H54 (cell line): ENCODE results near the gene CCNA1.

Source experiments
- DNase-seq: peaks from one replicate; pipeline ENCODE4 v3.0.0; 2011; ENCODE audit warnings: low spot score, mixed read lengths; ENCODE audit not compliant: insufficient read length
- FAIRE-seq: peaks from 3 replicates; lab custom pipeline; 2011; peaks lifted over from hg19 to GRCh38; lab: Jason Lieb, UNC
- POLR2A ChIP-seq: IDR thresholded peaks from 2 replicates; pipeline ENCODE4 v1.6.1; 2011; ENCODE audit warnings: low read depth, mild to moderate bottlenecking, low read length

CCNA1 gene

GRCh38 chr13:36432106-36432544, at the start of gene CCNA1:
CCNA1 (plus strand) TSS chr13:36432495; CDS start chr13:36433057, 562 bp downstream.
- FAIRE-seq, result no peak
- TF ChIP-seq POLR2A, result no peak
- DNase-seq, result peak; percentile 33

GRCh38 chr13:36385489-36385888, 46.8 kb upstream of the CCNA1 start:
- no peak for DNase-seq
- TF ChIP-seq POLR2A, result no peak
- no peak for FAIRE-seq

- DNase-seq (peak; percentile 3), FAIRE-seq (no peak)
- no peak for TF ChIP-seq POLR2A
Measured at GRCh38 chr13:36395280-36395679, 37.0 kb upstream of the CCNA1 start.

GRCh38 chr13:36405151-36405550, 27.1 kb upstream of the CCNA1 start:
- DNase-seq (no peak), FAIRE-seq (no peak)
- no peak for TF ChIP-seq POLR2A

GRCh38 chr13:36412736-36413135, 19.6 kb upstream of the CCNA1 start:
- FAIRE-seq (no peak), DNase-seq (no peak)
- TF ChIP-seq POLR2A, result no peak

GRCh38 chr13:36413161-36413560, 19.1 kb upstream of the CCNA1 start:
- TF ChIP-seq POLR2A, result no peak
- FAIRE-seq (no peak), DNase-seq (no peak)

GRCh38 chr13:36414461-36414860, 17.8 kb upstream of the CCNA1 start:
- no peak for TF ChIP-seq POLR2A
- FAIRE-seq (no peak), DNase-seq (no peak)

- FAIRE-seq, result no peak
- DNase-seq, result no peak
- no peak for TF ChIP-seq POLR2A
Measured at GRCh38 chr13:36417331-36417730, 15.0 kb upstream of the CCNA1 start.

- no peak for FAIRE-seq
Measured at GRCh38 chr13:36418022-36418805, 14.1 kb upstream of the CCNA1 start.

GRCh38 chr13:36420437-36420891, 11.8 kb upstream of the CCNA1 start:
- FAIRE-seq (peak; percentile 64), DNase-seq (no peak)
- no peak for TF ChIP-seq POLR2A

More at GRCh38 chr13:36418022-36418805, 14.1 kb upstream of the CCNA1 start:
- DNase-seq, result no peak
- TF ChIP-seq POLR2A, result no peak

- no peak for FAIRE-seq
- no peak for DNase-seq
- no peak for TF ChIP-seq POLR2A
Measured at GRCh38 chr13:36421447-36421846, 10.8 kb upstream of the CCNA1 start.

- DNase-seq, result no peak
- FAIRE-seq, result no peak
- no peak for TF ChIP-seq POLR2A
Measured at GRCh38 chr13:36428086-36428485, 4.2 kb upstream of the CCNA1 start.

GRCh38 chr13:36430247-36431203, 1.8 kb upstream of the CCNA1 start:
- TF ChIP-seq POLR2A, result no peak
- no peak for DNase-seq
- FAIRE-seq, result no peak

GRCh38 chr13:36431204-36432105, 840 bp upstream of the CCNA1 start:
- DNase-seq (no peak), FAIRE-seq (no peak)
- TF ChIP-seq POLR2A, result no peak
